HepG2 (cell line): Measurements from ENCODE around the gene MEGF6. TPM values are rescaled to one million over a fixed set of nuclear protein-coding genes. Genes with fewer than 3 reads are reported as not detected.

Experiments used
- ATAC-seq: fragments of 200-7000 bp; cut with Tn5 transposase; 3 replicates; pipeline ENCODE4 v1.9.1; 2020; ENCODE audit warnings: mild to moderate bottlenecking, moderate library complexity
- BruUV-seq: library from RNA; stranded (reverse); fragments of 400-500 nt; replicated peaks from 2 replicates; lab custom pipeline; 2021; lab: Mats Ljungman, UMichigan
- CTCF ChIA-PET: fragments of 300-600 bp; formaldehyde crosslinking; extraction: SDS; loops from one replicate; lab custom pipeline; 2021; ENCODE audit warnings: low total read pairs, inconsistent platforms, low intra/inter-chr PET ratio; lab: Yijun Ruan, JAX
- POLR2A ChIA-PET: fragments of 350-600 bp; sonication (Branson Sonifier 250); formaldehyde crosslinking; loops from one replicate; lab custom pipeline; 2020; ENCODE audit warnings: antibody characterized with exemption, inconsistent platforms; lab: Yijun Ruan, JAX
- DNase-seq: peaks from one replicate; pipeline ENCODE4 v3.0.0-alpha.2; 2015; ENCODE audit warnings: low spot score
- FAIRE-seq: peaks from 3 replicates; lab custom pipeline; 2011; peaks lifted over from hg19 to GRCh38; lab: Jason Lieb, UNC
- H2AFZ ChIP-seq: one replicate; pipeline ENCODE4 v1.6.1; 2011; ENCODE audit warnings: low read length, inconsistent platforms
- H3K27ac ChIP-seq: fragments of 300-600 bp; 3 replicates; pipeline ENCODE4 v1.8.0; 2011; ENCODE audit warnings: mixed run types, mild to moderate bottlenecking, mixed read lengths, low read length, inconsistent platforms; ENCODE audit not compliant: insufficient read depth; ENCODE audit errors: extremely low read length
- H3K27me3 ChIP-seq, 2 experiments: fragments of 200-600 bp in 1 of 2; 2 replicates in 1 of 2; 3 replicates in 1 of 2; pipeline versions ENCODE4 v1.6.0 to v1.8.0; 2011; ENCODE audit warnings: low read length in 2 of 2, mild to moderate bottlenecking in 2 of 2, moderate library complexity in 2 of 2, inconsistent platforms in 1 of 2; ENCODE audit not compliant: insufficient read depth in 2 of 2, control insufficient read depth in 1 of 2
- H3K36me3 ChIP-seq, 2 experiments: fragments of 200-600 bp in 1 of 2; replicated peaks in 1 of 2; 2 replicates in 1 of 2; 3 replicates in 1 of 2; pipeline versions ENCODE4 v1.5.1 to v1.8.0; 2011; ENCODE audit warnings: low read length in 2 of 2, inconsistent platforms in 1 of 2; ENCODE audit not compliant: insufficient read depth in 2 of 2, control insufficient read depth in 1 of 2
- H3K4me1 ChIP-seq: 2 replicates; pipeline ENCODE4 v1.5.1; 2012; ENCODE audit warnings: low read length, inconsistent platforms; ENCODE audit not compliant: insufficient read depth
- H3K4me2 ChIP-seq: 2 replicates; pipeline ENCODE4 v1.6.0; 2011; ENCODE audit warnings: low read depth, low read length, inconsistent platforms
- H3K4me3 ChIP-seq, 3 experiments: fragments of 200-600 bp in 1 of 3; sonication (generic), shearing (Covaris generic) in 1 of 3; replicated peaks in 1 of 3; 2 replicates each; pipeline ENCODE4 v1.5.1; 2011 to 2016; ENCODE audit warnings: low read length in 3 of 3, inconsistent platforms in 2 of 3, low read depth in 2 of 3, mild to moderate bottlenecking in 2 of 3, control low read depth in 1 of 3, mixed read lengths in 1 of 3; ENCODE audit not compliant: insufficient read depth in 1 of 3
- H3K79me2 ChIP-seq: one replicate; pipeline ENCODE4 v1.6.1; 2011; ENCODE audit warnings: low read length, inconsistent platforms; ENCODE audit not compliant: insufficient read depth
- H3K9ac ChIP-seq: 2 replicates; pipeline ENCODE4 v1.6.0; 2011; ENCODE audit warnings: mild to moderate bottlenecking, low read depth, low read length, inconsistent platforms; ENCODE audit not compliant: insufficient read depth
- H3K9me3 ChIP-seq: 2 replicates; pipeline ENCODE4 v1.5.1; 2012; ENCODE audit warnings: mild to moderate bottlenecking, low read length
- H4K20me1 ChIP-seq: 2 replicates; pipeline ENCODE4 v1.6.0; 2011; ENCODE audit warnings: inconsistent platforms, mild to moderate bottlenecking, low read length, moderate library complexity; ENCODE audit not compliant: insufficient read depth
- CEBPB ChIP-seq: IDR thresholded peaks from 2 replicates; pipeline ENCODE4 v1.6.1; 2011; ENCODE audit warnings: low read depth, low read length, improper control_type of control experiment, borderline replicate concordance
- EZH2 ChIP-seq: conservative IDR thresholded peaks from 2 replicates; pipeline ENCODE4 v1.6.1; 2012; ENCODE audit warnings: mild to moderate bottlenecking, low read depth, low read length, moderate library complexity
- KDM3A ChIP-seq: IDR thresholded peaks from 2 replicates; pipeline ENCODE4 v1.6.1; 2018; ENCODE audit warnings: low read depth, missing compliant biosample characterization
- SMAD3 ChIP-seq: sonication (generic); formaldehyde crosslinking; IDR thresholded peaks from 2 replicates; pipeline ENCODE4 v1.4.0; 2020; ENCODE audit warnings: missing genetic modification reagents
- TFAP4 ChIP-seq: sonication (generic); IDR thresholded peaks from 2 replicates; pipeline ENCODE4 v1.6.1; 2016; ENCODE audit warnings: low read depth, borderline replicate concordance
- ZNF101 ChIP-seq: sonication (generic); formaldehyde crosslinking; IDR thresholded peaks from 2 replicates; pipeline ENCODE4 v1.4.0; 2020; ENCODE audit warnings: mild to moderate bottlenecking, low read depth, missing genetic modification reagents, borderline replicate concordance
- ZNF24 ChIP-seq: fragments of 450-650 bp; IDR thresholded peaks from 2 replicates; pipeline ENCODE4 v1.6.1; 2017; ENCODE audit warnings: antibody characterized with exemption, mild to moderate bottlenecking
- ZSCAN29 ChIP-seq: sonication (generic); formaldehyde crosslinking; conservative IDR thresholded peaks from 2 replicates; pipeline ENCODE4 v1.4.0; 2020; ENCODE audit warnings: mild to moderate bottlenecking, missing genetic modification reagents
- ZZZ3 ChIP-seq: sonication (generic); formaldehyde crosslinking; IDR thresholded peaks from 2 replicates; pipeline ENCODE4 v1.4.0; 2020; ENCODE audit warnings: missing genetic modification reagents, mild to moderate bottlenecking, borderline replicate concordance
- WGBS: methylation state at CpG from one replicate; pipeline ENCODE4 v1.1.6; 2017; ENCODE audit warnings: low lambda C conversion rate; 5-methylcytosine and 5-hydroxymethylcytosine counted together
- in situ Hi-C: cut with HindIII; loops from 2 replicates; pipeline ENCODE4 v1.10.0; 2017; ENCODE audit warnings: low pct_unique_long_range_greater_than_20kb; ENCODE audit not compliant: extremely low pct_ligation_motif_present
- intact Hi-C: fragments of 100-400 bp; cut with micrococcal nuclease; formaldehyde crosslinking; loops from one replicate; pipeline ENCODE4 v1.10.0; 2022; ENCODE audit not compliant: unreplicated experiment
- polyA plus RNA-seq, 8 experiments: library from polyadenylated mRNA; depleted of rRNA in 3 of 8; stranded (reverse) in 7 of 8; unstranded in 1 of 8; fragments of >200 nt; fragmentation: Illumina TruSeq in 4 of 8; extraction: Trizol in 4 of 8; gene quantifications; 2 replicates each; pipeline versions ENCODE4 v1.2.1 to v1.2.3, GENCODE V29; 2011 to 2016; ENCODE audit warnings: low read depth in 4 of 8, missing spikeins in 1 of 8, mixed read lengths in 1 of 8; ENCODE audit not compliant: insufficient read depth in 1 of 8
- total RNA-seq, 5 experiments: library from RNA; depleted of rRNA; stranded (reverse); fragments of >200 nt; fragmentation: Illumina TruSeq; extraction: Trizol; gene quantifications; 2 replicates each; pipeline ENCODE4 v1.2.3, GENCODE V29; 2016; ENCODE audit warnings: low read depth in 1 of 5

The MEGF6 gene
- total and polyA plus RNA-seq, 2 of the 13 experiments (the other 11 are each of a cell fraction or from before 2014, with no cell fraction given) = 1.9 TPM

DNA sequence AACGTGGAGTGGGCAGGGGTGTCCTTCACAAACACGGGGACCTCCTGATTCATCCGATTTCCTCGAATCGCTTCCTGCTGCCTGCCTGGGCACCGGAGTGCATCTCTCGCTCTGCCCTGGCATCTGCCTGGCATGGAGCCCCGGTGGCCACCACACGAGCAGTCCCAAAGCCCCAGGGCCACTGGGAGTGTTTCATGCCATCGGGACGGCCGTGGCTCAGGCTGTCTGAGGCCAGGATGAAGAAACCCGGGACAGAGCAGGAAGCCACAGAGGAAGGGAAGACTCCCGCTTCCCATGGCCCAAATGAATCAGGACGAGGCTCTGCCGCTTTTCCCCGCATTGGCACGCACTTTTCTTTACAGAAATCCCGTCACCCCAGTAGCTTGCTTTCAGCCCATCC is 32.4 kb downstream of the MEGF6 start (continued):
- TF ChIP-seq ZNF101 (CRISPR knock-in tag) = no peak

DNA sequence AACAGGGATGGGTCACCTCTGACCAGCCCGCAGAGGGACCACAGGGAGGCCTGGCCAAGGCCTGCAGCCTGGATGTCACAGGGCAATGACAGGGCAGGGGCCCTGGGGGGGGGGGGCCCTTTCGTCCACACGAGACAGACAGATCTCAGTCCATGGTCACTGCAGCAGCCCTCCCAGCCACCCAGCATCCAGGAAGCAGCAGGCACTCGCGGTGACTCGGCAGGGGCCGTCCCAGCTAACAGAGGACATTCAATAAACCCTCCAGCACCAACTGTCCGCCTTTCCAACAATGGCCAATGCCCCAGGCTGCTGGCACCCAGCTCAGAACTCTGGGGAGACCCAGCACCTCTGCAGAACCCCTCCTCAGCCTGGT is 32.9 kb downstream of the MEGF6 start:
- H3K79me2 ChIP-seq = no peaks in the 10 kb centered on the region
- no peaks in the 10 kb centered on the region for H3K9me3 ChIP-seq
- BruUV-seq = no TSS peak
- H3K27ac ChIP-seq = no peak overlapping the region
- WGBS = 60% methylated on average over 1 of the region's 8 CpGs
- CTCF ChIA-PET = no interaction called here
- no peak for FAIRE-seq
- no peaks in the 10 kb centered on the region for H3K4me1 ChIP-seq
- intact Hi-C loops = no loop called here
- no peak overlapping the region for H3K4me2 ChIP-seq
- TF ChIP-seq EZH2 (0 out of 2 replicates have a peak, but pooled peaks have one; percentile 8), ZSCAN29 (CRISPR knock-in tag) (no peak), ZNF24 (no peak), KDM3A (CRISPR knock-in tag) (no peak), ZZZ3 (CRISPR knock-in tag) (no peak), SMAD3 (no peak), TFAP4 (no peak), CEBPB (no peak)
- TF ChIP-seq, all 625 proteins: peak for 1
- in situ Hi-C loops = no loop called here
- Histone ChIP-seq H3K9ac (no peak overlapping the region), H3K36me3 (no peaks in the 10 kb centered on the region), H4K20me1 (no peaks in the 10 kb centered on the region), H3K4me3 (no peak overlapping the region), H2AFZ (no peak overlapping the region), H3K27me3 (peaks cover 19 to 45% of the 10 kb centered on the region in 2 experiments)
- ATAC-seq = no peak
- no peak for DNase-seq
- POLR2A ChIA-PET = no interaction called here
